ENCODE results near the gene LRRC72. TPM values are rescaled to one million over a fixed set of nuclear protein-coding genes. Genes with fewer than 3 reads are reported as not detected.

LRRC72 gene
- total RNA-seq, 4 donors from 2014 or later, result not detected

DNA sequence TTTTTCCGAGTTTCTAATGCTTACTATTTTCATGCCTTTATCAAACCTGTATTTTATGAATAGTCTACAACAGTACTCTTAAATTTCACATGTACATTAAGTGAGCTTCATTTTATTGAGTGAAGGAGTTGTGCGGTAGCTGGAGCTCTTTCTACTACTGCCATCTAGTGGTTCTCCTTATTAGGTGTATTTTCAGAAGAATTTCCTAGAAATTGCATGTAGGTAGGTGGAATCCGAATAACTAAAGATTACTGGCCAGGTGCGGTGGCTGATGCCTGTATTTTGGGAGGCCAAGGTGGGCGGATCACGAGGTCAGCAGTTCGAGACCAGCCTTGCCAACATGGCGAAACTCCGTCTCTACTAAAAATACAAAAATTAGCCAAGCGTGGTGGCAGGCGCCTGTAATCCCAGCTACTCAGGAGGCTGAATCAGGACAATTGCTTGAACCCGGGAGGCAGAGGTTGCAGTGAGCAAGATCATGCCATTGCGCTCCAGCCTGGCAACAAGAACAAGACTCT, 38.3 kb downstream of the LRRC72 start:
- H3K27me3 ChIP-seq, result no peaks in the 10 kb centered on the region
- no peaks in the 10 kb centered on the region for H3K9me3 ChIP-seq
- H3K4me1 ChIP-seq, result peaks cover 0 to 6% (median 0%) of the 10 kb centered on the region in 3 donors
- TF ChIP-seq, protein P1, sequence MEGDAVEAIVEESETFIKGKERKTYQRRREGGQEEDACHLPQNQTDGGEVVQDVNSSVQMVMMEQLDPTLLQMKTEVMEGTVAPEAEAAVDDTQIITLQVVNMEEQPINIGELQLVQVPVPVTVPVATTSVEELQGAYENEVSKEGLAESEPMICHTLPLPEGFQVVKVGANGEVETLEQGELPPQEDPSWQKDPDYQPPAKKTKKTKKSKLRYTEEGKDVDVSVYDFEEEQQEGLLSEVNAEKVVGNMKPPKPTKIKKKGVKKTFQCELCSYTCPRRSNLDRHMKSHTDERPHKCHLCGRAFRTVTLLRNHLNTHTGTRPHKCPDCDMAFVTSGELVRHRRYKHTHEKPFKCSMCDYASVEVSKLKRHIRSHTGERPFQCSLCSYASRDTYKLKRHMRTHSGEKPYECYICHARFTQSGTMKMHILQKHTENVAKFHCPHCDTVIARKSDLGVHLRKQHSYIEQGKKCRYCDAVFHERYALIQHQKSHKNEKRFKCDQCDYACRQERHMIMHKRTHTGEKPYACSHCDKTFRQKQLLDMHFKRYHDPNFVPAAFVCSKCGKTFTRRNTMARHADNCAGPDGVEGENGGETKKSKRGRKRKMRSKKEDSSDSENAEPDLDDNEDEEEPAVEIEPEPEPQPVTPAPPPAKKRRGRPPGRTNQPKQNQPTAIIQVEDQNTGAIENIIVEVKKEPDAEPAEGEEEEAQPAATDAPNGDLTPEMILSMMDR (IDR thresholded peaks at IDR 0.05), result peak; percentile 62 to 81 (median 68)
- no peak for TF ChIP-seq POLR2A (IDR thresholded peaks at IDR 0.05)
- no peaks in the 10 kb centered on the region for H3K36me3 ChIP-seq
- no peak overlapping the region for H3K27ac ChIP-seq
- ATAC-seq, result no peak
- WGBS, 2 donors (ENCODE audit: low coverage in 1 of 2), result 12 to 22% methylated on average over 11 to 12 of the region's 13 CpGs
- H3K4me3 ChIP-seq, result no peak overlapping the region

DNA sequence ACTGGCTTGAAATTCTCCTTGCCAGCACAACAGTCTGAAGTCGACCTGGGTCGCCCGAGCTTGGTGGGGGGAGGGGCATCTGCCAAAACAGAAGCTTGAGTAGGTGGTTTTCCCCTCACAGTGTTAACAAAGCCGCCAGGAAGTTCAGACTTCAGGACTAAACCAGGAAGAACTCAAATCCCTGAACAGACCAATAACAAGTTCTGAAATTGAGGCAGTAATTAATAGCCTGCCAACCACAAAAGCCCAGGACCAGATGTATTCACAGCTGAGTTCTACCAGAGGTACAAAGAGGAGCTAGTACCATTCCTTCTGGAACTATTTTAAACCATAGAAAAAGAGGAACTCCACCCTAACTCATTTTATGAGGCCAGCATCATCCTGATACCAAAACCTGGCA, 45.3 kb downstream of the LRRC72 start:
- TF ChIP-seq POLR2AphosphoS5 (IDR thresholded peaks at IDR 0.05) (no peak), EP300 (IDR thresholded peaks at IDR 0.05) (no peak), POLR2A (IDR thresholded peaks at IDR 0.05) (no peak)
- TF ChIP-seq, protein P1 (IDR thresholded peaks at IDR 0.05), result no peak
- WGBS, 2 donors (ENCODE audit: low coverage in 1 of 2), result 80% methylated on average over 1 of the region's 4 CpGs; no CpG with 5 or more reads in 1 of the 2 donors
- Histone ChIP-seq H3K4me3 (no peak overlapping the region), H3K27me3 (no peaks in the 10 kb centered on the region), H3K4me1 (no peaks in the 10 kb centered on the region), H3K36me3 (no peaks in the 10 kb centered on the region), H3K9me3 (peaks cover 0 to 12% (median 0%) of the 10 kb centered on the region in 3 donors), H3K27ac (no peak overlapping the region)
- no peak for ATAC-seq

DNA sequence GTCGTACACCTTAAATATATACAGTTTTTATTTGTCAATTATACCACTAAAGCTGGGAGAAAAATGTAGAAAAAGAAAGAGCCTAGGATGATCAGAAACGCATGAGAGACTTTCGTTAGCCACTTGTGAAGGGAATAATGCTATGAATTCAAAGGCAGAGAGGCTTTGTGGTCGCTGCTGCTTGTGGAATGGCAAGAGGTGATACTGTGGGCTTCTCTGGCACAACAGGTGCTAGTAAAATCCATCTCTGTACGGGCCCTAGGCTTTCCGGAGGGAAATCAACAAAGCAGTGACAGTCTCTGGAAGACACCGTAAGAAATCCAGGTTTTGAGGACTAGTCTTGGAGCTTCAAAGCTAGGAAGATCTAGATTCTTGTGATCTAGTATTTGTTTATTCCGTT, 52.6 kb downstream of the LRRC72 start:
- Histone ChIP-seq H3K4me1 (no peaks in the 10 kb centered on the region), H3K27me3 (no peaks in the 10 kb centered on the region), H3K27ac (no peak overlapping the region), H3K9me3 (no peaks in the 10 kb centered on the region), H3K4me3 (no peak overlapping the region), H3K36me3 (no peaks in the 10 kb centered on the region)
- no peak for ATAC-seq
- TF ChIP-seq EP300 (IDR thresholded peaks at IDR 0.05) (no peak), POLR2A (IDR thresholded peaks at IDR 0.05) (no peak), POLR2AphosphoS5 (IDR thresholded peaks at IDR 0.05) (no peak)
- TF ChIP-seq, protein P1 (IDR thresholded peaks at IDR 0.05), result no peak
- WGBS, 2 donors (ENCODE audit: low coverage in 1 of 2), result 77 to 86% methylated on average over 6 to 8 of the region's 8 CpGs

DNA sequence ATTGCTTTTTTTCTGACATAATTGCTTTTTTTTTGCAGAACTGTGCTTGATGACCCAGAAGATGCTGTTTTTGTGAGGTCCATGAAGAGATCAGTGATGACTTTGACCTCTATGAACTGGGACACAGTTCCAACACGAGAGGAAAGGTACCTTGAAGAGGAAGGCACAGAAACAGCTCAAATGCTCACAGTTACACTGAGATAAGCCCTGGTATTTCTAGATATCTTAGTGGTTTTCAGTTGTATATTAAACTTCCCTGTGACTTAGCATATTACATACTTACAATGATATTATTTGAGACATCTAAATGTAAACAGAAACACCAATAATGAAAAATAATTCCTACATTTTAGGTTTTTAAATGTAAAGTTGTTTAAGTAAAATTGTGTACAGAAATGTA, 54.7 kb downstream of the LRRC72 start:
- no peak overlapping the region for H3K27ac ChIP-seq
- TF ChIP-seq EP300 (IDR thresholded peaks at IDR 0.05), result no peak
- TF ChIP-seq POLR2AphosphoS5 (IDR thresholded peaks at IDR 0.05), result no peak
- TF ChIP-seq, protein P1 (IDR thresholded peaks at IDR 0.05), result no peak
- TF ChIP-seq POLR2A (IDR thresholded peaks at IDR 0.05), result no peak
- no peaks in the 10 kb centered on the region for H3K4me1 ChIP-seq
- H3K9me3 ChIP-seq, result peaks cover 0 to 4% (median 0%) of the 10 kb centered on the region in 3 donors
- 21 to 60% methylated on average over 1 of the region's 1 CpG for WGBS, 2 donors (ENCODE audit: low coverage in 1 of 2)
- no peaks in the 10 kb centered on the region for H3K36me3 ChIP-seq
- no peak for ATAC-seq
- no peak overlapping the region for H3K4me3 ChIP-seq
- no peaks in the 10 kb centered on the region for H3K27me3 ChIP-seq

DNA sequence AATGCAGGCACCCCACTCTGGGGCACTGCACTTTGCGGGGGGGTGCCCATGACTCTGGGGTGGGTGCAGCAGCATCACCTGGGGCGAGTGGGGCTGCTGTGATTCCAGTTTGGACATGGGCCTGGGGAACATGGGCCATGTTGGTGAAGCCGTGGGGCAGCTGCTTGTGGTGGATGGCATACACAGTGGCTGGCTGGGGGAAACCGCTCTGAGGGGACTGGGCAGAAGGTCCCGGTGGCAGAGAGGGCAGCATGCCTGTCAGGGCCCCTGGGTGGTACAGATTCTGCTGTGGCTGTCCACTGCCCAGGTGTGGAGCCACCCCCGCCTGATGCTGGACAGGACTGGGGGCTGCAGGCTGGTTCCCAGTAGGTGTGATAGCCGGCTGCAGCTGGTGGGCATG, 57.2 kb downstream of the LRRC72 start:
- H3K36me3 ChIP-seq, result no peaks in the 10 kb centered on the region
- H3K9me3 ChIP-seq, result peaks cover 0 to 4% (median 0%) of the 10 kb centered on the region in 3 donors
- TF ChIP-seq POLR2AphosphoS5 (IDR thresholded peaks at IDR 0.05), result no peak
- no peak for TF ChIP-seq POLR2A (IDR thresholded peaks at IDR 0.05)
- TF ChIP-seq, protein P1 (IDR thresholded peaks at IDR 0.05), result no peak
- no peak for TF ChIP-seq EP300 (IDR thresholded peaks at IDR 0.05)
- H3K4me3 ChIP-seq, result no peak overlapping the region
- H3K4me1 ChIP-seq, result no peaks in the 10 kb centered on the region
- no peaks in the 10 kb centered on the region for H3K27me3 ChIP-seq
- 100% methylated on average over 2 of the region's 7 CpGs; no CpG with 5 or more reads in 1 of the 2 donors for WGBS, 2 donors (ENCODE audit: low coverage in 1 of 2)
- no peak overlapping the region for H3K27ac ChIP-seq
- no peak for ATAC-seq

All from gastroesophageal sphincter (tissue), 4 donors.